Hair follicular keratinocyte (primary cell): Measurements from ENCODE around the gene PLCZ1. TPM values are rescaled to one million over a fixed set of nuclear protein-coding genes. Genes with fewer than 3 reads are reported as not detected.

Experiments used
- total RNA-seq: library from RNA; depleted of rRNA; stranded (reverse); fragments of >200 nt; gene quantifications from 2 replicates; pipeline ENCODE4 v1.2.3, GENCODE V29; 2015

PLCZ1 gene
- total RNA-seq, result not detected in 2 replicates

GRCh38 chr12:18737819-18738218, at the start of gene PLCZ1, which contains the start of gene CAPZA3:
TSS of gene PLCZ1 (minus strand) at chr12:18738012. CDS start at chr12:18737371, 641 bp downstream.
TSS of gene CAPZA3 (plus strand) at chr12:18738119. CDS start at chr12:18738269, 150 bp downstream.

Other genes starting within 250 kb of the PLCZ1 start
- not detected in 2 replicates for gene CAPZA3, start 107 bp upstream of the PLCZ1 start, total RNA-seq